ENCODE measurements around the gene SOS2. TPM values are rescaled to one million over a fixed set of nuclear protein-coding genes. Genes with fewer than 3 reads are reported as not detected.

Gene SOS2
- polyA plus RNA-seq, 3 donors = 38.2 to 44.4 (median 41.0) TPM

DNA sequence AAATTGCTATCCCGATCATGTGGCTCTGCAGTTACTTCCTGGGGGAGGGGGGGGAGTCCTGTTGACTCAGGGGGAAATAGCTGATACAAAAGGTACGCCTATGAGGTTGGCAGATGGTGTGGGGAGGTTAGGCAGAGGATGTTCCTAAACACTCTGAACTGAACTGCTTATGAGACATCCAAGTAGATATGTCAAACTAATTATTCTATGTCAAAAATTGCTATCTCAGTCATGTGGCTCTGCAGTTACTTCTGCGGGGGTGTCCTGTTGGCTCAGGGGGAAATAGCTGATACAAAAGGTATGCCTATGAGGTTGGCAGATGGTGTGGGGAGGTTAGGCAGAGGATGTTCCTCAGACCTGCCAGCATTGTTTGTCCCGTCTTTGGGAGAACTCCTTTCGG, 109.9 kb downstream of the SOS2 start:
- no peak for DNase-seq (ENCODE audit: low read depth in 3 of 3, low spot score in 2 of 3)

DNA sequence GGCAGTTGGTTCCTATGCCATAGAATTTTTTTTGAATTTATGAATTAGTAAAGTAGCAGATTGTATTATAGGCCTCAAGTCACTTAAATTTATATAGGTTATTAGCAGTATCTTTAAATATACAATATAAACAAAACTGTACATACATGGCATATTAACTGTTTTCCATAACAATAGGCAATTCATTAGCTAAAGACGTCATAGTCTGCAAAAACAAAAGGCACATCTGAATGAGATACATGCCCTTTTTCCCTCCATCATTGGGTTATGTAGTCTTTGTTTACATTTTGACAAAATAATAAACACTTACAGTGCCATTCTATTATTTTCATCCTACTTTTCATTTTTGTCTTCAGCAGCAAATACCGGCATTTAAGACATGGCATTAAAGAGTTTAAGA, 113.9 kb downstream of the SOS2 start:
- no peak for DNase-seq (ENCODE audit: low read depth in 3 of 3, low spot score in 2 of 3)

DNA sequence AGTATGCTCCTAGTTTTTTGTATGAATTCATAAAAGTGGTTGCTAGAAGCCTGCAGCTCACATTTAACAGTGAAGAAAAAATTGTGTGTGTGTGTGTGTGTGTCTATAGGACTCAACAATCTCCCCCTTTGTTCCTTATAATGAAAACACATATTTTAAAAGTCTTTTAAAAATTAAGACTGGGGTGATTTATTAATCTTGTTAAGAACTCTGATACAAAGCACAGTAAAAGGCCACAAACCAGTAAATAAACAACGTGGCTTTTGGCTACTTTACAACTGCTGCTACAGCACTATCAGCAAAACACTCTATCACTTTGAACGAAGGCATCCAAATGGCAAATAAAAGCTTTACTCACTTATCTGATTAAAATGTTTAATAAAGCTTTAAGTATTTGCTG, 114.4 kb downstream of the SOS2 start:
- peak in 2 of 3 donors; percentile 51 for DNase-seq (ENCODE audit: low read depth in 3 of 3, low spot score in 2 of 3)

DNA sequence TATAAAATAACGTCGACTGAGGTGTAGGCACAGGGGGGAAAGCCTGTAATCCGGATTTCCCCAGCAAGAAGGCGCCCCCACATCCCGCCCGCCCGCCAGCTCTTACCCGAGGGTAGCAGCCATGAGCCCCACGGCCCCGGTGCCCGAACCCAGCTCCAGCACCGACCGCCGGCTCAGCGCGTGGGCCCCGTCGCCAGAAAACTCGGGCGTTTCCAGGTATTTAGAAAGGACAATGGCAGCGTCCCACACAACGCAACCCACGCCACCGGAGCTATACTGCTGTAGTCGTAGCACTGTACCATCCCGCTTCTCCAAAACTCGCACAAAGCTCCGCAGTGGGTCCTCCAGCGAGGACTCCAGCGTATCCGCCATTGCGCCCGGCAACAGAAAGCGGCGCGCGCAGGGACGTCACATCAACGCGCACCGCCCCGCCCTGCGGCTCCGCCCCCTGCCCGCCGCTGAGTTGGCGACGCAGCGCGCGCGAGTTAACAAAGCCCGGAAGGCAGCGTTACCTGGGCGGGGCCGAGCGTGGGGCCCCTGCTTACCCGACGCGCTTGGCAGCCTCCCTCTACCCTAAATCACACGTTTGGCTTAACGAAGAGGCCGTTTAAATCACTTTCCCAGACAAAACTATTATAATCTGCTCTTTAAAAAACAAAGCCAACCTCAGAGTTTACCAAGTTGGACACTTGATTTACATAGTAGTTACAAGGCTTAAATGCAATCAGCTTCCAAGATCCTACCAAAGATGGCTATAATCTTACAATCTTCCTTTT, 115.0 kb downstream of the SOS2 start, which contains the start of gene VCPKMT:
TSS of gene VCPKMT (minus strand) at position 392 of the 776 bp plus-strand sequence. CDS start at position 372, 20 bp downstream.
- DNase-seq (ENCODE audit: low read depth in 3 of 3, low spot score in 2 of 3) = peak; percentile 71 to 88 (median 88)

DNA sequence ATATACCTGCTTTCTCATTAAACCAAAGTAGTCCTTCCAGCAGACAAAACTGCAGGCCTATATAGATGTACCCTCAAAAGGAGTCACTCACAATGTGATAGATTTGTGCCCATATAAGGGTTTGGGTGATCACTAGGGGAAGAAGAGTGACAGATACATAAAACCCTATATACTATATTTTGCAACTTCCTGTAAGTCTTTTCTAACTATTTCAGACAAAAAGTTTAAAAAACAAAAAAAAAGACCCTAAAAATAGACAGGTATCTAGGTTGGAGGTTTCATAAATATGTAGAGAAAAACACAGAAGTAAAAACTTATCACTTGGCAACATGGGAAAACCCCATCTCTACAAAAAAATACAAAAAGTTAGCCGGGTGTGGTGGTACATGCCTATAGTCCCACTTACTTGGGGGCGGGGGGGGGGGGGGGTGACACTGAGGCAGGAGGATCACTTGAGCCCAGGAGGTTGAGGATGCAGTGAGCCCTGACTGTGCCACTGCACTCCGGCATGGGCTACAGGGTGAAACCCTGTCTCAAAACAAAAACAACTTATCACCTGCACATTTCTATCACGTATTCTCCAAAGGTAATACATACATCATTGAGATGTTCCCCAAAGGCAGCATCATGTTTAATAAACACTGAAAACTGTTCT, 117.9 kb downstream of the SOS2 start:
- DNase-seq (ENCODE audit: low read depth in 3 of 3, low spot score in 2 of 3) = no peak

DNA sequence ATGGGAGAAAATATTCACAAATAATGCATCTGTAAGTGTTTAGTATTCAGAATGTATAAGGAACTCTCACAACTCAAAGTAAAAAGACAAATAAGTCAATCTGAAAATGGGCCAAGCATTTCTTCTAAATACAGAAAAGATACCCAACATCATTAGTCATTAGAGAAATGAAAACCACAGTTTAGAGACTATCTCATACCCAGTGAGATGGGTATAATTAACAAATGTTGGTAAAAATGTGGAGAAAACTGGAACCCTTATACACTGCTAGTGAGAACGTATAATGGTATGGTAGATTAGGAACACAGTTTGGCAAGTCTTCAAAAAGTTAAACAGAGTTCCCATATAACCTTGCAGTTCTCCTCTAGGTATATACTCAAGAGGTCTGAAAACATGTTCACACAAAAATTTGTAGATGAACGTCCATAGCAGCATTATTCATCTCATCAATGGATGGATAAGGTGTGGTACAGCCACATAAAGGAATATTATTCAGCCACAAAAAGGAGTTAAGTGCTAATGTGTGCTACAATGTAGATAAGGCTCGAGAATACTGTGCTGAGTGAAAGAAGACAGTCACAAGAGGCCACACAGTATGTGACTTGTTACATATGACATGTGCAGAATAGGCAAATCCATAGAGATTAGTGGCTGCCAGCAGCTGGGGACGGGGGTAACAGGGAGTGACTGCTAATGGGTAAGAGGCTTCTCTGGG, 120.9 kb downstream of the SOS2 start:
- DNase-seq (ENCODE audit: low read depth in 3 of 3, low spot score in 2 of 3) = no peak

DNA sequence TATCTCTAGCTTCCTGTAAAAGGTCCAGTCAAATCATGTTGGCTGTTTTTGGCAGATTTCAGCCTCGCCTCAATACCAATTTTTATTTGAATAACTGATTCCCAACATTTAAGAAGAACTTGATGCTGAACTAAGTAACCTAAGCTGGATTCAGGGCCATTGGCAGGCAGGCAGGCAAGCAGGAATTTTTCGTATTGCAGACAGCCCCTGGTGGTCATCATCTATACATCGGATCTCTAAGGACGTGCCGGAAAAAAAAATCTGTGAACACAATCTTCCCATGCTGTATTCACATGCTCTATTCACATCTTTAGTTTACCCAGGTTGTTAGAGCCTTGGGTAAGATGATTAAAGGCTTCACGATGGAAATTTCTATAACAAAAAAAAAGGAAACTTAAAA, 122.0 kb downstream of the SOS2 start:
- no peak for DNase-seq (ENCODE audit: low read depth in 3 of 3, low spot score in 2 of 3)

DNA sequence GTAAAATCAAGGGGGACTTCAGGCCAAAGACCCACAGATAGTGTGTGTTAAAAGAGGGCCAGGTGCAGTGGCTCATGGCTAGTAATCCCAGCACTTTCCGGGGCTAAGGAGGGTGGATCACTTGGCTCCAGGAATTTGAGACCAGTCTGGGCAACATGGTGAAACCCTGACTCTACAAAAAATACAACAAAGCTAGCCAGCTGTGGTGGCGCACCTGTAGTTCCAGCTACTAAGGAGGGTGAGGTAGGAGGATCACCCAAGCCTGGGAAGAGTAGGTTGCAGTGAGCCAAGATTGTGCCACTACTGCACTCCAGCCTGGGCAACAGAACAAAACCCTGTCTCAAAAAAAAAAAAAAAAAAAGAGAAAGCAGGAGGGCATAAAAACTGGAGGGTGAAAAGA, 123.5 kb downstream of the SOS2 start:
- no peak for DNase-seq (ENCODE audit: low read depth in 3 of 3, low spot score in 2 of 3)

DNA sequence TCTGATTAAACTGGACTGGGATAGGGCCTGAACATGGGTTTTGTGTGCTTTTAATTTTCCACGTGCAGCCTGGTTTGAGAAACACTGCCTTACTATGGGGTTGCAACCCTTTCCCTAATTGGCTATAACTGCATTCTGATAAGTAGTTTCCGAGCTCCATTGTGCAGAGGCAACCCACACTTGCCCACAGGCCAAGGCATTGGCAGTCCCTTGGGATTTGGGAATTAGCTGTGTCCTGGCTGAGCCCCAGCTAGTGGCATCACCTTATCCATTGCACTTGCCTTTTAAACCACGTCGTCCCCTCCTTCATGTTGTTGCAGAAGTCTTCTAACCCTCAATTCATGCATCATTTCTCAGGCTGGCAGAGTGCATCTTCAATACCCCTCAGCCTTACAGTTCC, 125.2 kb downstream of the SOS2 start:
- DNase-seq (ENCODE audit: low read depth in 3 of 3, low spot score in 2 of 3) = no peak

DNA sequence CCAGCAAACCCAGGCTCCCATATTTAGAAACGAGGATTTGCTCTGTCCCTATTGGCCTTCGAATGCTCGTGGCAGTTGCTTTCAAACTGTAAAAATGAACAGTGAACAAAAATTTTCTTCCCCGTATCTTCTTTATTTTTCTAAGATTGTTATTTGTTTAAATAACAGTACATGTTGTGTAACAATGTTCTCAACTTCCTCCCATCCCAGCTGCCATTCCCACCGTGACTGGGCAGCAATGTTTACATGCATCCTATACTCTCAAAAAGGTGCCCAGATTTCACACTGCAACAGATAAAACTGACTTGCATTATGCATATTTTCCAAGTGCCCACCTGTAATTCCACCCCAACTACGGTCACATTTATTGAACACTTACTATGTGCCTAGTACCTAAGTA, 127.8 kb downstream of the SOS2 start:
- no peak for DNase-seq (ENCODE audit: low read depth in 3 of 3, low spot score in 2 of 3)

DNA sequence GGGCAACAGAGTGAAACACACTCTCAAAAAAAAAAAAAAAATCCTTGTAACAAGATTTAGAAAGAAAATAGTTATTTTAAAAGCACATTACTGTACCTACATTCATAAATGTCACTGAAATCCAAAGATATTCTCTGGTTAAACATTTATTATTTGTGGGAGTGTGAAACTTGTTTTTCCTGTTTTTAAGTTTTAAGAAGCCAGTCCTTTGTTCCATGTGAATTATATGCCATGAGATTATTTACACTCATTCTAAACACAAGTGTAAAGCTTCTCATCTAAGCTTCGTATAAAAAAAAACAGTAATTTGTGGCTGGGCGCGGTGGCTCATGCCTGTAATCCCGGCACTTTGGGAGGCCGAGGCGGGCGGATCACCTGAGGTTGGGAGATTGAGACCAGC, 130.0 kb downstream of the SOS2 start:
- no peak for DNase-seq (ENCODE audit: low read depth in 3 of 3, low spot score in 2 of 3)

DNA sequence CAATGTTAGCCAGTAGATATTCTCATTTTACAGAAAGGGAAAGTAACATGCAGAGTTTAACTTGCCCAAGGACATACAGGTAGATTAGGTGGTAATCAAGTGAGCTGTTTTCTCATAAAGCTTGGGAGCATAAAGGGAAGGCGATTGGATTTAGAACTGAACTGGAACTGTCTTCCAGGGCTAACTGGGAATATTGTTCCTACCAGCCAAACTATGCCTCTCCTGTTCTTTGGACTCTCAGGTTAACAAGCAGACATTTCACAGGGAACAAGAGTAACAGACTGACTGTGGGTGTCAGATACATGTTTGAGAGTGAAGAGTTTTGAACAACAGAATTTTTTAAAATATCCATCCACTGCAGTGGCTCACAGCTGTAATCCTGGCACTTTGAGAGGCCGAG, 130.6 kb downstream of the SOS2 start:
- no peak for DNase-seq (ENCODE audit: low read depth in 3 of 3, low spot score in 2 of 3)

DNA sequence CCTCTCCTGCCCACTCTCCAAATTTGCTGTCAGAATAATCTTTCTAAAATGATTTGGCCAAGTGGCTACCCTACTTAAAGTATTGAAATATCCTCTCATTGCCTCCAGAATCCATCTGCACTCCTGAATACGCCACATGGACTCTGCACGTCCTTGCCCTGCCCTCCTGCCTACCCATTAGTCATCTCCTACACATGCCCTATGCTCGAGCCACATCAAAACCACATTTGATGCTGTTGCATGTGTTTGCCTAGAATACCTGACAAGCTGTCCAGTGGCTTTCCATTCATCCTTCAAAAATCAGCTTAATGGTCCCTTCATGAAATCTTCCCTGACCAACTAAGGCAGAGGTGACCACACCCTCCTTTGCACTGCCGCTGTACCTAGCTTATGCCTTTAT, 132.0 kb downstream of the SOS2 start:
- DNase-seq (ENCODE audit: low read depth in 3 of 3, low spot score in 2 of 3) = no peak

DNA sequence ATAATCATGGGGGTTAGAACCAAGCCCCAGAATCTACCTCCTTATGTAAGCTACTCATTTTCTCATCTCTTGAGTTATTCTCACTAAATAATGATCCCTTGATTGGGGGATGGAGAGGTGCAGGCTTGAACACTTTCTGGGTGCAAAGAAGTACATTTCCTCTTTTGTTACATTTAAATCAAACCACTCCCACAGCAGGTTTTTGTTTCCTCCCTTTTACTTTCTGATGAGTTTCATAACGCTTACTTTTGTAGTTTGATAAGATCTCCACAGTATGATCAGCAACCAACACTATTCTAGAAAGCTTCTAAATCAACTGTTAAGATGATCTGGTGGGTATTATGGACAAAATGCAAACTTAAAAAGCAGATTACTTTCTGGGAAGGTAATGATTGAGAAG, 135.5 kb downstream of the SOS2 start:
- no peak for DNase-seq (ENCODE audit: low read depth in 3 of 3, low spot score in 2 of 3)

DNA sequence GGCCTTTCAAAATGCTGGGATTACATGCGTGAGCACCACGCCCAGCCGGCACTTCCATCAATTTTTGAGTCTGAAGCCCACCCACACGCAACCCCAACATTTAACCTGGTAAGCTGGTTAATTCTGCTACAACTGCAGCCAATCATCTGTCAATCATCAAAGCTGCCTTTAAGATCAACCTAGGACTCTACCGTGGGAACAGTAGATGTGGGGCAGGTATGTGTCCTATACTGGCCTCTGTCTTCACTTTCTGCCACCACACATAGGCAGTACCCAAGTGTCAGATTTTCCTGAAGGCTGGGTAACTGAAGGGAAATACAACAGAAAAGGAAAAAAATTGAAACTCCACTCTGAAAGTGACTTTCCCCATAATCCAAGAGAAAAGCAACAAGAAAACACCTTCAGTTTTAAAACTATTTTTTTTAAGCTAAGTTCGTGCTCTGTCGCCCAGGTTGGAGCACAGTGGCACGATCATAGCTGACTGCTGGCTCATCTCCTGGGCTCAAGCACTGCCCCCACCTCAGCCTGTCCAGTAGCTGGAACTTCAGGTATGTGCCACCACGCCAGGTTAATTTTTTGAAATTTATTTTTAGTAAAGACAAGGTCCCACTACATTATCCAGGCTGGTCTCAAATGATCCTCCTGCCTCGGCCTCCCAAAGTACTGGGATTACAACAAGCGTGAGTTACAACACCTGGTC, 137.2 kb downstream of the SOS2 start:
- no peak for DNase-seq (ENCODE audit: low read depth in 3 of 3, low spot score in 2 of 3)

DNA sequence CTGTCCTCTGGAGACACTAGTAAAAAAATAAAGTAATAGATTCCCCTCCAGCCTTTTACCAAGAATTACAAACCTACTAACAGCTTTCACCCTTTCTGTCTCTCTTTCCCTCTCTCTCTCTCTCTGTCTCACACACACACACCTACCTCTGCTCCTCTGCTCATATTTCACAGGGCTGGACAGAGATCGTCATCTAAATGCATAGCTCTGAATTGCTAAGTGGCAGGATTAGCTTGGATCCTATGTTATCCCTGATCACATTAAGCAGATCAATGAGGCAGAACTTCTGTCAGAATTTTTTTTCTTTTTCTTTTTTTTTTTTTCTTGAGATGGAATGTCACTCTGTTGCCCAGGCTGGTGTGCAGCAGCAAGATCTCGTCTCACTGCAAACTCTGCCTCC, 137.9 kb downstream of the SOS2 start:
- DNase-seq (ENCODE audit: low read depth in 3 of 3, low spot score in 2 of 3) = no peak

DNA sequence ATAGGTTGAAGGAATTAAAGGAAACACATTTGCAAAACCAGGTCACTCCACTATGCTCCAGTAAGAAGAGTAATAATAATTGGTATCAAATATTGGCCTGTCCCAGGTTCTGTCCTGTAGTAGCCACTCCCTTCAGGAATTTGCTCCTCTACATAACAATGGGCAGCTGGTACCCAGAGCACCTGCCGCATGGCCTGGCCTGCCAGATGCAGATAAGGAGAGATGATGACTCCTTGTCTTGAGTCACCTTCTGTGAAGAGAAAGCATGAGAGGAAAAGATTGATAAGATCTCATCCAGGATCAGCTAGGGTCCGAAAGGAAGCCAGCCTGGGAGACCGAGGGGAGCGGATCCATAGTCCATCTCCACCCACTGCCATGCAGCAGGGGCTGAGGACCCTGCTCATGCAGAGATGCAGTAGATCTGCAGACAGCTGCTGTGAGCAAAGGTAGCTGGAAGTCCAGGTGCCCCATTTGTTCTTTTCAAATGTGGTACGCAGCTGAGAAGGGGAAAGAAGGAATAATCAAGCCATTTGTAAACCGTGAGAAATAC, 139.3 kb downstream of the SOS2 start:
- no peak for DNase-seq (ENCODE audit: low read depth in 3 of 3, low spot score in 2 of 3)

DNA sequence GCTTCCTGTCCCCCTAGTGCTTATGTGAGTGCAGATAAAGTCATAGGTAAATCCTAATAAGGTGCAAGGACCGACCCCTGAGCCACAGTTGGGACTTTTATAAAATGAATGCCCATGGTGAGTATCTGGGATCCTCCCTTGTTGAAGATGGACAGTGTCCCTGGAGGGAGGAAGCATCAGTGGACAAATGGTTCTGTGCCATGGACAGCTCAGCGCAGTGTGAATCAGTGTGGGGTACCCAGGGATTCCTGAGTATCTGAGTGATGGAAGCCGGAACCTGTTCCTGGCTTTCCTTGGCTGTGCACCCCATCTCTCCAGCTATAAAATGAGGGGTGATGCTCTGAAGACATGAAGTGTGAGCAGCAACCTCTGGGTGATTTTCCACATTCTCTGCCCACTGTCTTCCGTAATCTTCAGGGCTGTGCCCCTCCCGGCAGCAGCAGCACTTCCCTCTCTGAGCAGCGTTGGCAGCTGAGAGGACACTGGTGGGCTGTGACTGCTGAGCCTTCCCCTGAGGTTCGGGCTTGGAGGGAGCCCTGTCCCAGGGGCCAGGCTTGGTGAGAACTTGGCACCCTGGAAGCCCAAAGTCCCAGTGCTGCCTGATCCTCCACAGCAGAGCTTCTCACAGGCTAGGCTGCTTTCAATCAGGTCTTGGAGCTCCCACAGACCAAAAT, 140.0 kb downstream of the SOS2 start:
- DNase-seq (ENCODE audit: low read depth in 3 of 3, low spot score in 2 of 3) = no peak

DNA sequence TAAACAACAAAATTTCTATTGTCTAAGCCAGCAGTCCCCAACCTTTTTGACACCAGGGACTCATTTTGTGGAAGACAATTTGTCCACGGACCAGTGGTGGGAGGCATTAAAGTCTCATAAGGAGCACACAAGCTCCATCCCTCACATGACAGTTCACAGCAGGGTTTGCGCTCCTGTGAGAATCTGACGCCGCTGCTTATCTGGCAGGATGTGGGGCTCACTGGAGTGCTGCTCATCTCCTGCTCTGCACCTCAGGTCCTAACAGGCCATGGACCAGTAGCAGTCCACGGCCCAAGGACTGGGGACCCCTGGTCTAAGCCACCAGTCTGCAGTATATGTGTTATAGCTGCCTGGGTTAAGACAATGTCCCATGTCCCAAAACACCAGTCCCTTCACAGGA, 142.2 kb downstream of the SOS2 start:
- no peak for DNase-seq (ENCODE audit: low read depth in 3 of 3, low spot score in 2 of 3)

DNA sequence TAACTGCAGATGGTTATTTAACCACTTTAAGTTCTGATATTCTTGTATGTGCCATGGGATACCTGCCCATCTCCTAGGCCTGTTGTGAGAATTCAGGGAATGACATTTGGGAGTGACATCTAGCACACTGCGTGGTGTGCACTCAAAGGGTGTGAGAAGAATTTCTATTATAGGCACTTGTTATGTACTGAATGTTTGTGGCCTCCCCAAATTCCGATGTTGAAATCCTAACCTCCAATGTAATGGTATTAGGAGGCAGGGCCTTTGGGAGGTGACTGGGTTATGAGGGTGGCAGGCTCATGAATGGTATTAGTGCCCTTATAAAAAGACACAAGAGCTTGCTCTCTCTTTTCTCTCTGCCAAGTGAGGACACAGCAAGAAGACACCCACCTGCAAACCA, 142.6 kb downstream of the SOS2 start:
- no peak for DNase-seq (ENCODE audit: low read depth in 3 of 3, low spot score in 2 of 3)
